ENCODE data around the gene ARID4B. TPM values are rescaled to one million over a fixed set of nuclear protein-coding genes. Genes with fewer than 3 reads are reported as not detected.

The ARID4B gene
- total and polyA plus RNA-seq, 9 donors: 19.6 to 52.0 (median 40.6) TPM

DNA sequence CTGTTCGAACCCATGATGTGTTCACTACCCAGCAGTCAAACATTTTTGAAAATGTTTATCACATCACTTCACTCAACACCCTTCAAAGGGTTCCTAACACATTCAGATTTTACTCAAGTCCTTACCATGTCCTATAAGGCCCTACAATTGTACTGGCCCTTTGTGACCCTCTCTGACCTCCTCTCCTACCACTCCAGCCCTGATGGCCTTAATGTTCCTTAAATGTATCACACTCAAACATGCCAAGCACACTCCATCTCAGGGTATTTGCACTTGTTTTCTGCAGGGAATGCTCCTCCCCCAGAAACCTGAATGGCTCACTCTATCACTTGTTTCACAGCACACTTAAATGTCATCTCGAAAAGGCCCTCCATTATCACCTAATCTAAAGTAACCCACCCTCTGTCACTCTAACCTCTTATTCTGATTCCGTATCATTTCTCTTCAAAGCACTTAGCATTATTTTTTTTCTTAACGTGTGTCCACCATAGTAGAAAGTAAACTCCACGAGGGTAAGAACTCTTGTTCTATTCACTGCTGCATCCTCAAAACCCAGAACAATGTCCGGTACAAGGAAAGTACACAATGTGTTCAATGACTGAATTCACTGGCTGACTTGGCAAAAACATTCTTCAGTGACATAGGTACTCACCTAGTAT, 7.3 kb downstream of the ARID4B start:
- Histone ChIP-seq H3K27me3 (no peaks in the 10 kb centered on the region), H3K27ac (no peak overlapping the region), H3K4me1 (ENCODE audit: insufficient read depth) (peaks cover 8% of the 10 kb centered on the region), H3K4me3 (no peak overlapping the region), H3K36me3 (no peaks in the 10 kb centered on the region), H3K9me3 (no peaks in the 10 kb centered on the region)
- intact Hi-C loops (cut with DNase I): no loop called here
- WGBS, 3 donors: 84 to 90% (median 89%) methylated on average over 6 of the region's 6 CpGs
- TF ChIP-seq EP300 (IDR thresholded peaks at IDR 0.05) (no peak), POLR2A (IDR thresholded peaks at IDR 0.05) (no peak)
- TF ChIP-seq, protein P1, sequence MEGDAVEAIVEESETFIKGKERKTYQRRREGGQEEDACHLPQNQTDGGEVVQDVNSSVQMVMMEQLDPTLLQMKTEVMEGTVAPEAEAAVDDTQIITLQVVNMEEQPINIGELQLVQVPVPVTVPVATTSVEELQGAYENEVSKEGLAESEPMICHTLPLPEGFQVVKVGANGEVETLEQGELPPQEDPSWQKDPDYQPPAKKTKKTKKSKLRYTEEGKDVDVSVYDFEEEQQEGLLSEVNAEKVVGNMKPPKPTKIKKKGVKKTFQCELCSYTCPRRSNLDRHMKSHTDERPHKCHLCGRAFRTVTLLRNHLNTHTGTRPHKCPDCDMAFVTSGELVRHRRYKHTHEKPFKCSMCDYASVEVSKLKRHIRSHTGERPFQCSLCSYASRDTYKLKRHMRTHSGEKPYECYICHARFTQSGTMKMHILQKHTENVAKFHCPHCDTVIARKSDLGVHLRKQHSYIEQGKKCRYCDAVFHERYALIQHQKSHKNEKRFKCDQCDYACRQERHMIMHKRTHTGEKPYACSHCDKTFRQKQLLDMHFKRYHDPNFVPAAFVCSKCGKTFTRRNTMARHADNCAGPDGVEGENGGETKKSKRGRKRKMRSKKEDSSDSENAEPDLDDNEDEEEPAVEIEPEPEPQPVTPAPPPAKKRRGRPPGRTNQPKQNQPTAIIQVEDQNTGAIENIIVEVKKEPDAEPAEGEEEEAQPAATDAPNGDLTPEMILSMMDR (IDR thresholded peaks at IDR 0.05): no peak
- DNase-seq: no peak

DNA sequence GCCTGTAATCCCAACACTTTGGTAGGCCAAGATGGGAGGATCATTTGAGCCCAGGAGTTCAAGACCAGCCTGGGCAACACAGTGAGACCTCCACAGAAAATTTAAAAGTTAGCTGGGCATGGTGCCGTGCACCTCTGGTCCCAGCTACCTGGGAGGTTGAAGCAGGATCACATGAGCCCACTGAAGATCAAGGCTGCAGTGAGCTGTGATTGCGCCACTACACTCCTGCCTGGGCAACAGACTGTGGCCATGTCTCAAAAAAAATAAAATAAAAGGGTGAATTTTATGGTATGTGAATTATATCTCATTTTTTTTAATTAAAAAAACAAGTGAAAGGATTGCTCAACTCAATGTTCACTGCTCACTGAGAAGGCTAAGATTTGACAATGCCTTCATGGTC, 8.7 kb downstream of the ARID4B start:
- Histone ChIP-seq H3K27me3 (no peaks in the 10 kb centered on the region), H3K36me3 (no peaks in the 10 kb centered on the region), H3K27ac (no peak overlapping the region), H3K4me3 (no peak overlapping the region), H3K4me1 (ENCODE audit: insufficient read depth) (peaks cover 6% of the 10 kb centered on the region), H3K9me3 (no peaks in the 10 kb centered on the region)
- intact Hi-C loops (cut with DNase I): no loop called here
- no peak for DNase-seq
- TF ChIP-seq, protein P1 (IDR thresholded peaks at IDR 0.05): no peak
- WGBS, 3 donors: 95 to 98% (median 97%) methylated on average over 2 of the region's 2 CpGs

DNA sequence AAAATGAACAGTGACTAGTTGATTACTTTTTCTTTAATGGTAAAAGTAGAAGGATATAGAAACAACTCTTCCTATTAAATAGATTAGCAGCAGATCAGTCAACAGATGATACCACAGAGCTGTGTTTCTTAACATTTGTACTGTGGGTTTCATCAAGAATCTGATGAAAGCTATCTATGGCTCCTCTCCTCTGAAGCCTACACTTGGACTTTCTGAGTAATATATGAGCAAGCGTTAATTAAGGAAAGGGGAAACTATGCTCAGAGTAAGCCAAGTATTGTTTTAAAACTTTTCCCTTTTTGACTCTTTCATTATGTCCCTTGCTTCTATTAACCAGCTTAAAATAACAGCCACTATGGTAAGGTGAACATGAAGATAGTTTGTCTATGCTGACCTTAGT, 10.8 kb downstream of the ARID4B start:
- H3K4me1 ChIP-seq (ENCODE audit: insufficient read depth): peaks cover 3% of the 10 kb centered on the region
- DNase-seq: no peak
- H3K36me3 ChIP-seq: no peaks in the 10 kb centered on the region
- H3K27me3 ChIP-seq: no peaks in the 10 kb centered on the region
- no peaks in the 10 kb centered on the region for H3K9me3 ChIP-seq
- H3K27ac ChIP-seq: no peak overlapping the region
- H3K4me3 ChIP-seq: no peak overlapping the region
- intact Hi-C loops (cut with DNase I): no loop called here
- 51 to 70% (median 57%) methylated on average over 1 of the region's 1 CpG for WGBS, 3 donors
- no peak for TF ChIP-seq POLR2A (IDR thresholded peaks at IDR 0.05)
- TF ChIP-seq, protein P1 (IDR thresholded peaks at IDR 0.05): no peak
- TF ChIP-seq EP300 (IDR thresholded peaks at IDR 0.05): no peak

DNA sequence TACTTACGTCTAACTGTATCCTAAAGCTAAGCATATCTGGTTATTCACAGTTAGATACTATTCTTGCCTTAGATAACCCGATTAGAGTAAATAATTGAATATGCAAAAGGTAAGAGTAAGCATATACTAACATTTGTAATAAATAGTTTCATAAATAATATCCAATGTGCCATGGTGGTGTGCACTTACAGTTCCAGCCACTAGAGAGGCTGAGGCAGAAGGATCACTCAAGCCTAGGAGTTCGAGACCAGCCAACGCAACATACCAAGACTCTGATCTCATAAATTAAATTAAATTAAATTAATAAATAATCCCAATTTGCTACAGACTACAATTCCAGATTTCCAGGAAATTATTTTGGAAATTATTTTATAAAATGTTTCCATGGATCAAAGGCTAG, 12.2 kb downstream of the ARID4B start:
- intact Hi-C loops (cut with DNase I): no loop called here
- no peak for DNase-seq
- Histone ChIP-seq H3K36me3 (no peaks in the 10 kb centered on the region), H3K27me3 (no peaks in the 10 kb centered on the region), H3K27ac (no peak overlapping the region), H3K9me3 (no peaks in the 10 kb centered on the region), H3K4me1 (ENCODE audit: insufficient read depth) (peaks cover 4% of the 10 kb centered on the region), H3K4me3 (no peak overlapping the region)
- TF ChIP-seq, protein P1 (IDR thresholded peaks at IDR 0.05): no peak
- TF ChIP-seq POLR2A (IDR thresholded peaks at IDR 0.05) (no peak), EP300 (IDR thresholded peaks at IDR 0.05) (no peak)
- WGBS, 3 donors: 91 to 98% (median 97%) methylated on average over 4 of the region's 4 CpGs
